ENCODE data around the gene CLP1.

DNA sequence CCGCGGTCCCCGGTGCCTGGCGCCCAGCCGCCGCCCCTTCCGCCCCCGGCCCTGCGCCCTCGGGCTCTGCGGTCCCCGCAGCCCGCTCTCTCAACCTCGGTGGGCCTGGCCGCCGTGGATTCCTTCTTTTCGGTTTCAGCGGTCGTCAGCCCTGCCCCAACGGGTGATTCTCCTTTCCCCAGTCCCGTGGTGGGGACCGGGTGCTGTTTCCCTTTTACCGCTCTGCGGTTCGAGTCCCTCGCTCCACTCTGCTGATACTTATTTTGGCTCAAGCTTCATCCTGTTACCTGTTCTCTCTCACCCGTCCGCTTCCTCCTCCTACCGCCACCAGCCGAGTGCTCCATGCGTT, 10.8 kb downstream of the CLP1 start:
- no peak for TF ChIP-seq EZH2 (IDR thresholded peaks at IDR 0.05; ENCODE audit: low read length)
- TF ChIP-seq, protein P1, sequence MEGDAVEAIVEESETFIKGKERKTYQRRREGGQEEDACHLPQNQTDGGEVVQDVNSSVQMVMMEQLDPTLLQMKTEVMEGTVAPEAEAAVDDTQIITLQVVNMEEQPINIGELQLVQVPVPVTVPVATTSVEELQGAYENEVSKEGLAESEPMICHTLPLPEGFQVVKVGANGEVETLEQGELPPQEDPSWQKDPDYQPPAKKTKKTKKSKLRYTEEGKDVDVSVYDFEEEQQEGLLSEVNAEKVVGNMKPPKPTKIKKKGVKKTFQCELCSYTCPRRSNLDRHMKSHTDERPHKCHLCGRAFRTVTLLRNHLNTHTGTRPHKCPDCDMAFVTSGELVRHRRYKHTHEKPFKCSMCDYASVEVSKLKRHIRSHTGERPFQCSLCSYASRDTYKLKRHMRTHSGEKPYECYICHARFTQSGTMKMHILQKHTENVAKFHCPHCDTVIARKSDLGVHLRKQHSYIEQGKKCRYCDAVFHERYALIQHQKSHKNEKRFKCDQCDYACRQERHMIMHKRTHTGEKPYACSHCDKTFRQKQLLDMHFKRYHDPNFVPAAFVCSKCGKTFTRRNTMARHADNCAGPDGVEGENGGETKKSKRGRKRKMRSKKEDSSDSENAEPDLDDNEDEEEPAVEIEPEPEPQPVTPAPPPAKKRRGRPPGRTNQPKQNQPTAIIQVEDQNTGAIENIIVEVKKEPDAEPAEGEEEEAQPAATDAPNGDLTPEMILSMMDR (optimal IDR thresholded peaks at IDR 0.05 in 1 of 3, IDR thresholded peaks at IDR 0.05 in 1 of 3, conservative IDR thresholded peaks at IDR 0.05 in 1 of 3; ENCODE audit: extremely low read depth in 1 of 3, insufficient read depth in 2 of 3, low read length in 3 of 3) = no peak
